Vagina (tissue), 2 donors: ENCODE results near the gene LGR6.

Source experiments
- CTCF ChIP-seq, 3 experiments: fragments of 450-650 bp in 2 of 3; fragments of 200-600 bp in 1 of 3; sonication (generic) in 1 of 3; IDR thresholded peaks; one replicate each; pipeline ENCODE4 v1.5.1; 2017 to 2019; ENCODE audit warnings: antibody characterized with exemption in 3 of 3, mild to moderate bottlenecking in 2 of 3, moderate library complexity in 2 of 3
- POLR2A ChIP-seq, 2 donors: fragments of 450-650 bp; IDR thresholded peaks; one replicate each; pipeline ENCODE4 v1.6.1; 2017; ENCODE audit warnings: antibody characterized with exemption in 2 of 2, mild to moderate bottlenecking in 2 of 2, moderate library complexity in 2 of 2
- POLR2AphosphoS5 ChIP-seq, 2 donors: sonication (generic); formaldehyde crosslinking; IDR thresholded peaks; one replicate each; pipeline ENCODE4 v1.9.0; 2017; ENCODE audit warnings: antibody characterized with exemption in 2 of 2, mild to moderate bottlenecking in 2 of 2, low read depth in 1 of 2; ENCODE audit not compliant: insufficient read depth in 1 of 2

DNA sequence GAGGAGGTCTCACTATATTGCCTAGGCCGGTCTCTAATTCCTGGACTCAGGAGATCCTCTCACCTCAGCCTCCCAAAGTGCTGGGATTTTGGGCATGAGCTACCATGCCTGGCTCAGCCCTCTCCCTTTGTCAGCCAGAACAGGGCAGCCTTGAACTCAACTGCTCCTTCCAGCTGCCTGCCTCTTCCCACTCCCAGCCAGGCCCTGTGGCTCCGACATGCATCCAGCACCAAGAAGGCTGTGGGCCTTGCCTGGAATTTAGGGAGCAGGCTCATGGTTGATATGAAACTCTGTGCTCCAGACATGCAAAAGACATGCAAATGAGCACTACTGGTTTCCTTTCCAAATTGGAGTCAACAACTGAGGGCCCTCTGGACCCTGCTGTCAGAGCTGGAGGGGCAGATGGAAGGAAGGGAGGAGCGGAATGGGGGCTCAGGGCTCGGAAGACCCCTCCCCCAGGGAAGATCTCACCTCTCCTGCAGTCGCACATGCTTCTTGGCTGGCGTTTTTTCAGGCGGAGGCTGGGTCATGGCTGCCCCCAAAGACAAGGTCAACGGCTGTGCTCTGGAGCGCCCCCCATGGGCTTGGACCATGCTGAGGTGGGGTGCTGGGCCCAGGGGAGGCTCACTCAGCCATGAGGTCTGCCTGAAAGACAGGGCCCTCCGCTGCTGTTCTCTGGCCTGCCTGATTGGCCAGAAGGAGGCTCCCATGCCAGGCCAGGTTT lies 34.6 kb upstream of the LGR6 start:
- TF ChIP-seq POLR2AphosphoS5 (IDR thresholded peaks at IDR 0.05; ENCODE audit: insufficient read depth in 1 of 2, low read depth in 1 of 2) (no peak), CTCF (IDR thresholded peaks at IDR 0.05) (no peak), POLR2A (IDR thresholded peaks at IDR 0.05) (no peak)
